Lower leg skin (tissue), 3 donors: ENCODE measurements around the gene ANXA10.

Experiments
- CTCF ChIP-seq, 3 donors: fragments of 450-650 bp; IDR thresholded peaks; one replicate each; pipeline ENCODE4 v1.5.1; 2016; ENCODE audit warnings: antibody characterized with exemption in 3 of 3, mild to moderate bottlenecking in 3 of 3, moderate library complexity in 2 of 3
- POLR2A ChIP-seq, 2 donors: fragments of 450-650 bp; IDR thresholded peaks; one replicate each; pipeline ENCODE4 v1.6.1; 2016 to 2017; ENCODE audit warnings: antibody characterized with exemption in 2 of 2, mild to moderate bottlenecking in 1 of 2, moderate library complexity in 1 of 2

DNA sequence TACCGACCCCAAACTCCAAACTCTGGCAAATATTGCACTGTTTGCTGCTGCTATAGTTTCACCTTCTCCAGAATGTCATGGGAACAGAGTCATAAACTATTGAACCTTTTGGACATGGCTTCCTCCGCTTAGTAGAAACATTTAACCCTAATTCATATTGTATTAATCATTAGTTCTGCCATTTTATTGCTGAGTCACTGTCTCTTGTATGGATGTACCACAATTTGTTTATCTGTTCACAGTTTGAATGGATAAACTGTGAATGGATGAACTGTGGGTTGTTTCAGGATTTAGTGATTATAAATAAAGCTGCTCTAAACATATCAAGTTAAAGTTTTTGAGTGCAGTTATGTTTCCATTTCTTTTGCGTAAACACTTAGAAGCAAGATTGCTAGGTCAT, 10.1 kb downstream of the ANXA10 start:
- TF ChIP-seq CTCF (IDR thresholded peaks at IDR 0.05) (no peak), POLR2A (IDR thresholded peaks at IDR 0.05) (no peak)
